Inflammatory macrophage (primary cell): Measurements from ENCODE around the gene TUSC2.

ENCODE experiments used
- DNase-seq, 2 donors: peaks; one replicate each; pipeline ENCODE4 v3.0.0-alpha.2; 2020 to 2022

TUSC2 gene

GRCh38 chr3:50334339-50335075 is 6.5 kb upstream of the TUSC2 start:
- DNase-seq = no peak

- no peak for DNase-seq
These were observed 5.8 kb upstream of the TUSC2 start for GRCh38 chr3:50333744-50334328.

- DNase-seq = no peak
These were observed 3.4 kb upstream of the TUSC2 start for GRCh38 chr3:50331364-50331907.

- DNase-seq = no peak
These were observed 2.3 kb upstream of the TUSC2 start for GRCh38 chr3:50330330-50330729.

GRCh38 chr3:50327129-50327528 is 894 bp downstream of the TUSC2 start:
- no peak for DNase-seq

- DNase-seq = no peak
These were observed 1.9 kb downstream of the TUSC2 start for GRCh38 chr3:50326182-50326541.

GRCh38 chr3:50325497-50326181 is 2.4 kb downstream of the TUSC2 start:
- DNase-seq = no peak

GRCh38 chr3:50325113-50325480 is 2.9 kb downstream of the TUSC2 start:
- no peak for DNase-seq

- DNase-seq = peak; percentile 60 to 63
These were observed 3.5 kb downstream of the TUSC2 start for GRCh38 chr3:50324351-50325112.

GRCh38 chr3:50323614-50324199 is 4.3 kb downstream of the TUSC2 start:
- peak in 1 of 2 donors; percentile 21 for DNase-seq

GRCh38 chr3:50323092-50323600 is 4.9 kb downstream of the TUSC2 start:
- peak; percentile 44 to 59 for DNase-seq

GRCh38 chr3:50322386-50323091 is 5.5 kb downstream of the TUSC2 start, which contains the start of gene HYAL2:
Gene HYAL2, minus strand, starts transcription at chr3:50322745. Its CDS starts 2,256 bp downstream, at chr3:50320489.
- DNase-seq = no peak

GRCh38 chr3:50322115-50322385 is 6.0 kb downstream of the TUSC2 start:
- DNase-seq = no peak

GRCh38 chr3:50321336-50322114 is 6.5 kb downstream of the TUSC2 start:
- peak; percentile 81 to 91 for DNase-seq

- DNase-seq = peak; percentile 60 to 78
These were observed 7.1 kb downstream of the TUSC2 start for GRCh38 chr3:50320853-50321335.

- no peak for DNase-seq
These were observed 8.0 kb downstream of the TUSC2 start for GRCh38 chr3:50319894-50320625.

- no peak for DNase-seq
These were observed 8.7 kb downstream of the TUSC2 start for GRCh38 chr3:50319181-50319893.

- peak; percentile 31 to 36 for DNase-seq
These were observed 9.4 kb downstream of the TUSC2 start for GRCh38 chr3:50318615-50319014.

- no peak for DNase-seq
These were observed 9.9 kb downstream of the TUSC2 start for GRCh38 chr3:50318163-50318562.
